B cell (primary cell): Measurements from ENCODE around the gene GNRHR. TPM values are rescaled to one million over a fixed set of nuclear protein-coding genes. Genes with fewer than 3 reads are reported as not detected.

Experiments used
- ATAC-seq: fragments of 200-7000 bp; cut with Tn5 transposase; one replicate; pipeline ENCODE4 v1.10.0; 2021; ENCODE audit warnings: low read depth, mild to moderate bottlenecking, moderate number of reproducible peaks, moderate library complexity
- CTCF ChIA-PET: fragments of 350-600 bp; sonication (Branson Sonifier 250); formaldehyde crosslinking; loops from one replicate; lab custom pipeline; 2021; ENCODE audit warnings: antibody characterized with exemption, inconsistent platforms; lab: Charles Lee
- POLR2A ChIA-PET: fragments of 350-600 bp; sonication (Branson Sonifier 250); formaldehyde crosslinking; loops from one replicate; lab custom pipeline; 2021; ENCODE audit warnings: antibody characterized with exemption; lab: Charles Lee
- DNase-seq: peaks from one replicate; pipeline ENCODE4 v3.0.0; 2013
- H2AFZ ChIP-seq: 2 replicates; pipeline ENCODE4 v1.6.1; 2012; ENCODE audit warnings: mild to moderate bottlenecking, low read depth, low read length; ENCODE audit not compliant: insufficient read depth, poor library complexity, severe bottlenecking
- H3K27ac ChIP-seq, 2 donors: 1 replicate in 1 of 2; 2 replicates in 1 of 2; pipeline ENCODE4 v1.5.1; 2012 to 2013; ENCODE audit warnings: low read length in 2 of 2, mild to moderate bottlenecking in 2 of 2, moderate library complexity in 1 of 2
- H3K27me3 ChIP-seq, 4 experiments: fragments of 200-600 bp in 1 of 4; sonication (generic) in 1 of 4; replicated peaks in 1 of 4; 1 replicate in 2 of 4; 2 replicates in 2 of 4; pipeline versions ENCODE4 v1.6.1 to v1.7.0; 2013 to 2016; ENCODE audit warnings: low read length in 3 of 4, mild to moderate bottlenecking in 2 of 4, mixed read lengths in 1 of 4, moderate library complexity in 1 of 4; ENCODE audit not compliant: insufficient read depth in 4 of 4, control insufficient read depth in 3 of 4; ENCODE audit errors: control extremely low read depth in 1 of 4
- H3K36me3 ChIP-seq, 2 experiments: replicated peaks in 1 of 2; 1 replicate in 1 of 2; 2 replicates in 1 of 2; pipeline versions ENCODE4 v1.6.1 to v1.7.1; 2013; ENCODE audit warnings: low read length in 1 of 2; ENCODE audit not compliant: insufficient read depth in 2 of 2, control insufficient read depth in 1 of 2; ENCODE audit errors: control extremely low read depth in 1 of 2, extremely low read depth in 1 of 2
- H3K4me1 ChIP-seq, 2 donors: fragments of 200-600 bp in 1 of 2; sonication (generic) in 1 of 2; 1 replicate in 1 of 2; 2 replicates in 1 of 2; pipeline versions ENCODE4 v1.5.1 to v1.6.1; 2013 to 2017; ENCODE audit warnings: low read length in 2 of 2; ENCODE audit not compliant: control insufficient read depth in 2 of 2, insufficient read depth in 2 of 2
- H3K4me2 ChIP-seq: replicated peaks from 2 replicates; pipeline ENCODE3; 2012; ENCODE audit warnings: mild to moderate bottlenecking, low read depth, low read length; ENCODE audit not compliant: poor library complexity, severe bottlenecking
- H3K4me3 ChIP-seq, 5 experiments: fragments of 200-600 bp in 1 of 5; sonication (generic) in 1 of 5; 1 replicate in 3 of 5; 2 replicates in 2 of 5; pipeline versions ENCODE4 v1.5.1 to v1.7.0; 2011 to 2016; ENCODE audit warnings: low read length in 4 of 5, mild to moderate bottlenecking in 4 of 5, low read depth in 2 of 5, control low read depth in 1 of 5, moderate library complexity in 1 of 5; ENCODE audit not compliant: insufficient read depth in 1 of 5; ENCODE audit errors: control extremely low read depth in 1 of 5, extremely low read depth in 1 of 5
- H3K79me2 ChIP-seq: fragments of 200-600 bp; sonication (generic); one replicate; pipeline ENCODE4 v1.6.0; 2016; ENCODE audit warnings: low read length; ENCODE audit not compliant: control insufficient read depth, insufficient read depth
- H3K9ac ChIP-seq: fragments of 200-600 bp; sonication (generic); 2 replicates; pipeline ENCODE4 v1.6.1; 2017; ENCODE audit warnings: mild to moderate bottlenecking, low read length, moderate library complexity
- H3K9me3 ChIP-seq, 3 donors: one replicate each; pipeline versions ENCODE4 v1.6.1 to v1.7.1; 2013; ENCODE audit warnings: low read length in 2 of 3; ENCODE audit not compliant: control insufficient read depth in 2 of 3, insufficient read depth in 1 of 3; ENCODE audit errors: control extremely low read depth in 1 of 3
- H4K20me1 ChIP-seq: 2 replicates; pipeline ENCODE4 v1.6.0; 2012; ENCODE audit warnings: mild to moderate bottlenecking, low read length; ENCODE audit not compliant: insufficient read depth, control insufficient read depth, poor library complexity, severe bottlenecking
- H3K27ac Mint-ChIP-seq: one replicate; pipeline ENCODE4 v1.8.0; 2021; ENCODE audit warnings: mixed read lengths
- H3K27me3 Mint-ChIP-seq: one replicate; pipeline ENCODE4 v1.8.0; 2021; ENCODE audit warnings: mixed read lengths
- H3K4me1 Mint-ChIP-seq: one replicate; pipeline ENCODE4 v1.8.0; 2021; ENCODE audit warnings: mixed read lengths
- H3K4me3 Mint-ChIP-seq: one replicate; pipeline ENCODE4 v1.8.0; 2021; ENCODE audit warnings: mixed read lengths
- H3K9me3 Mint-ChIP-seq: one replicate; pipeline ENCODE4 v1.8.0; 2022; ENCODE audit warnings: mixed read lengths; ENCODE audit not compliant: insufficient read depth
- CTCF ChIP-seq: fragments of 200-600 bp; IDR thresholded peaks from one replicate; pipeline ENCODE4 v1.8.0; 2022; ENCODE audit warnings: antibody characterized with exemption, mild to moderate bottlenecking
- EZH2 ChIP-seq: IDR thresholded peaks from 2 replicates; pipeline ENCODE4 v1.6.1; 2012; ENCODE audit warnings: borderline replicate concordance, low read depth, mild to moderate bottlenecking, moderate library complexity, low read length; ENCODE audit not compliant: insufficient read depth, poor library complexity, severe bottlenecking
- WGBS: methylation state at CpG from one replicate; pipeline ENCODE4 v1.1.5; 2013; ENCODE audit warnings: missing lambda C conversion rate; ENCODE audit not compliant: insufficient coverage; 5-methylcytosine and 5-hydroxymethylcytosine counted together
- intact Hi-C: fragments of 100-400 bp; cut with micrococcal nuclease; formaldehyde crosslinking; loops from one replicate; pipeline ENCODE4 v1.10.0; 2022
- polyA plus RNA-seq: library from polyadenylated mRNA; depleted of rRNA; stranded (reverse); fragments of >200 nt; gene quantifications from 2 replicates; pipeline ENCODE4 v1.2.3, GENCODE V29; 2012
- total RNA-seq, 2 donors: library from RNA; stranded (reverse); fragments of 120-200 nt in 1 of 2; gene quantifications; 1 replicate in 1 of 2; 2 replicates in 1 of 2; pipeline versions ENCODE4 v1.2.3 to v1.2.4, GENCODE V29; 2013 to 2022

Gene GNRHR
- total and polyA plus RNA-seq, 2 donors (not counting 1 experiment from before 2014, with no cell fraction given): not detected

- ATAC-seq (no peak), DNase-seq (no peak)
- H3K9me3 Mint-ChIP-seq: no peaks in the 10 kb centered on the region
- Histone ChIP-seq H3K4me3 (no peak overlapping the region), H3K36me3 (peaks cover 0 to 12% of the 10 kb centered on the region in 2 experiments), H4K20me1 (no peaks in the 10 kb centered on the region), H3K9ac (no peak overlapping the region), H2AFZ (no peak overlapping the region), H3K4me2 (no peak overlapping the region), H3K9me3 (no peaks in the 10 kb centered on the region), H3K27me3 (no peaks in the 10 kb centered on the region), H3K79me2 (peaks cover 75% of the 10 kb centered on the region), H3K4me1 (peaks cover 18% of the 10 kb centered on the region in 2 donors), H3K27ac (no peak overlapping the region)
- ChIA-PET CTCF (interaction anchor here (0.6 to 1.0 kb wide), 2 partner anchors 105 to 148 kb away, joined by 3 read pairs; no protein-coding TSS in a partner anchor), POLR2A (no interaction called here)
- no peaks in the 10 kb centered on the region for H3K27me3 Mint-ChIP-seq
- intact Hi-C loops: loop anchor here (10.0 kb wide), 1 partner anchor 73 kb away; no protein-coding TSS in a partner anchor
- H3K4me1 Mint-ChIP-seq: peaks cover 39% of the 10 kb centered on the region
- WGBS: 86% methylated on average over 5 of the region's 7 CpGs
- TF ChIP-seq EZH2: no peak
- TF ChIP-seq CTCF: no peak
- H3K27ac Mint-ChIP-seq: peak overlapping the region; percentile 3
- H3K4me3 Mint-ChIP-seq: no peak overlapping the region
Observed at GRCh38 chr4:67697860-67698687, 56.1 kb downstream of the GNRHR start.

DNA sequence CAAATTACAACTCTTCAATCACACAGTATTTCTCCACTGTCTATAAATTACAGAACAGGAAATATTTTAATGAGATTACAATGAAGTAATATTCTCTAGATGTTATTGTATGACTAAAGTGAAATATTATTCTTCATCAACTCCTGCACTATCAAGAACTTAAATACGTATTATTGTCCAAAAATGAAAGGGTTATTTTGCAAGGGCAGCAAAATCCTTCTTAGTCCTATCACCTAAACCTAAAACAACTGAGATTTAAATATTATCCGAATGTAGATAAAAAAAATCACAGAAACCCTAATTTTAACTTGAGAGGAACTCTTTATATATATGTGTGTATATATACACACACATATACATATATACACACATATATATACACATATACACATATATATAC, 58.1 kb downstream of the GNRHR start:
- no peak for TF ChIP-seq EZH2
- no peak for TF ChIP-seq CTCF
- no peak overlapping the region for H3K27ac Mint-ChIP-seq
- WGBS: no CpG with 5 or more reads among the region's 2 CpGs
- H3K9ac ChIP-seq: no peak overlapping the region
- no peaks in the 10 kb centered on the region for H3K9me3 ChIP-seq
- no peaks in the 10 kb centered on the region for H3K9me3 Mint-ChIP-seq
- H3K27me3 Mint-ChIP-seq: no peaks in the 10 kb centered on the region
- intact Hi-C loops: loop anchor here (10.0 kb wide), 1 partner anchor 71 kb away; no protein-coding TSS in a partner anchor
- peaks cover 0 to 25% of the 10 kb centered on the region in 2 experiments for H3K36me3 ChIP-seq
- DNase-seq (no peak), ATAC-seq (no peak)
- peaks cover 27% of the 10 kb centered on the region for H3K4me1 Mint-ChIP-seq
- H3K79me2 ChIP-seq: peaks cover 61% of the 10 kb centered on the region
- H3K4me2 ChIP-seq: no peak overlapping the region
- H3K4me3 ChIP-seq: no peak overlapping the region
- CTCF ChIA-PET: no interaction called here
- no peak overlapping the region for H3K27ac ChIP-seq
- H4K20me1 ChIP-seq: no peaks in the 10 kb centered on the region
- H3K4me3 Mint-ChIP-seq: no peak overlapping the region
- POLR2A ChIA-PET: no interaction called here
- peaks cover 7 to 12% of the 10 kb centered on the region in 2 donors for H3K4me1 ChIP-seq
- H3K27me3 ChIP-seq: no peaks in the 10 kb centered on the region
- H2AFZ ChIP-seq: no peak overlapping the region
